HG03378 (cell line): ENCODE results near the gene TCF21.
"Not testable (repeated sequence)": the region's sequence is repeated elsewhere in the genome, so short reads cannot be mapped to it uniquely, and the experiment has no call there.

Source experiments
- ATAC-seq: cut with Tn5 transposase; IDR thresholded peaks from one replicate; pipeline ENCODE4 v1.9.1; 2021; ENCODE audit warnings: mild to moderate bottlenecking, moderate library complexity; ENCODE audit not compliant: unreplicated experiment

Gene TCF21

GRCh38 chr6:133888929-133889556, at the start of gene TCF21:
TSS of gene TCF21 (plus strand) at chr6:133889113. CDS start at chr6:133889398, 285 bp downstream.
- no peak for ATAC-seq

- no peak for ATAC-seq
Observed at GRCh38 chr6:133841176-133841575, 47.7 kb upstream of the TCF21 start.

- ATAC-seq = no peak
Observed at GRCh38 chr6:133843098-133843497, 45.8 kb upstream of the TCF21 start.

GRCh38 chr6:133844709-133845108, 44.2 kb upstream of the TCF21 start:
- ATAC-seq = no peak

- no peak for ATAC-seq
Observed at GRCh38 chr6:133854041-133854363, 34.9 kb upstream of the TCF21 start.

- no peak for ATAC-seq
Observed at GRCh38 chr6:133854364-133855275, 34.3 kb upstream of the TCF21 start.

- ATAC-seq = no peak
Observed at GRCh38 chr6:133855276-133855990, 33.5 kb upstream of the TCF21 start.

GRCh38 chr6:133855991-133856370, 32.9 kb upstream of the TCF21 start:
- ATAC-seq = no peak

- no peak for ATAC-seq
Observed at GRCh38 chr6:133856911-133857310, 32.0 kb upstream of the TCF21 start.

- ATAC-seq = no peak
Observed at GRCh38 chr6:133857696-133858095, 31.2 kb upstream of the TCF21 start.

GRCh38 chr6:133861337-133861736, 27.6 kb upstream of the TCF21 start:
- ATAC-seq = not testable (repeated sequence)

GRCh38 chr6:133863228-133863627, 25.7 kb upstream of the TCF21 start:
- no peak for ATAC-seq

- ATAC-seq = no peak
Observed at GRCh38 chr6:133865680-133866079, 23.2 kb upstream of the TCF21 start.

GRCh38 chr6:133871131-133871530, 17.8 kb upstream of the TCF21 start:
- no peak for ATAC-seq

GRCh38 chr6:133873538-133873937, 15.4 kb upstream of the TCF21 start:
- ATAC-seq = no peak

GRCh38 chr6:133877116-133877515, 11.8 kb upstream of the TCF21 start:
- ATAC-seq = no peak

GRCh38 chr6:133880006-133880405, 8.9 kb upstream of the TCF21 start:
- no peak for ATAC-seq

GRCh38 chr6:133880896-133881295, 8.0 kb upstream of the TCF21 start:
- no peak for ATAC-seq

- ATAC-seq = no peak
Observed at GRCh38 chr6:133886104-133886775, 2.7 kb upstream of the TCF21 start.

GRCh38 chr6:133887156-133887879, 1.6 kb upstream of the TCF21 start:
- no peak for ATAC-seq

- no peak for ATAC-seq
Observed at GRCh38 chr6:133887880-133888230, 1.1 kb upstream of the TCF21 start.
